Activated T-cell treated with anti-CD3 and anti-CD28 coated beads, Interleukin-2, amount 50 U/mL, for 1 hour (primary cell): ENCODE measurements around the gene GSK3A.

Source experiments
- DNase-seq: peaks from one replicate; pipeline ENCODE4 v3.0.0-alpha.2; 2020

GSK3A gene

GRCh38 chr19:42279902-42280814, 37.8 kb upstream of the GSK3A start:
- DNase-seq: peak; percentile 87

GRCh38 chr19:42279155-42279901, 36.9 kb upstream of the GSK3A start:
- no peak for DNase-seq

GRCh38 chr19:42278452-42279154, 36.2 kb upstream of the GSK3A start:
- DNase-seq: no peak

GRCh38 chr19:42277821-42278451, 35.5 kb upstream of the GSK3A start:
- no peak for DNase-seq

GRCh38 chr19:42276821-42277220, 34.4 kb upstream of the GSK3A start:
- DNase-seq: no peak

- no peak for DNase-seq
Measured at GRCh38 chr19:42276284-42276683, 33.9 kb upstream of the GSK3A start.

GRCh38 chr19:42275517-42275916, 33.1 kb upstream of the GSK3A start:
- DNase-seq: no peak

- no peak for DNase-seq
Measured at GRCh38 chr19:42275103-42275502, 32.7 kb upstream of the GSK3A start.

- no peak for DNase-seq
Measured at GRCh38 chr19:42274065-42274682, 31.8 kb upstream of the GSK3A start.

- DNase-seq: peak; percentile 13
Measured at GRCh38 chr19:42273407-42274064, 31.1 kb upstream of the GSK3A start.

GRCh38 chr19:42272989-42273406, 30.6 kb upstream of the GSK3A start:
- peak; percentile 16 for DNase-seq

GRCh38 chr19:42272535-42272897, 30.1 kb upstream of the GSK3A start:
- no peak for DNase-seq

GRCh38 chr19:42271861-42272534, 29.6 kb upstream of the GSK3A start:
- no peak for DNase-seq

GRCh38 chr19:42271045-42271419, 28.6 kb upstream of the GSK3A start:
- no peak for DNase-seq

GRCh38 chr19:42270346-42271044, 28.1 kb upstream of the GSK3A start:
- DNase-seq: peak; percentile 70

- DNase-seq: peak; percentile 22
Measured at GRCh38 chr19:42269478-42270345, 27.3 kb upstream of the GSK3A start.

- DNase-seq: peak; percentile 98
Measured at GRCh38 chr19:42268704-42269477, 26.5 kb upstream of the GSK3A start, which contains the start of gene CIC. Gene CIC, plus strand, starts transcription at chr19:42269252. Its CDS starts 2,532 bp downstream, at chr19:42271784.

- peak; percentile 98 for DNase-seq
Measured at GRCh38 chr19:42268142-42268703, 25.8 kb upstream of the GSK3A start.
